Omental fat pad (tissue), 4 donors: ENCODE data around the gene ALOX5AP. TPM values are rescaled to one million over a fixed set of nuclear protein-coding genes. Genes with fewer than 3 reads are reported as not detected.
A peak's percentile ranks its signal among the peaks of the same experiment; 100 is the strongest.

Experiments
- ATAC-seq: fragments of 150-250 bp; one replicate; pipeline ENCODE4 v1.9.1; 2016; ENCODE audit warnings: mild to moderate bottlenecking, moderate library complexity; ENCODE audit not compliant: low FRiP score
- DNase-seq: peaks from one replicate; pipeline ENCODE4 v3.0.0-alpha.2; 2019; ENCODE audit warnings: low spot score
- total RNA-seq, 4 donors: library from RNA; depleted of rRNA; stranded (reverse); fragments of >200 nt; gene quantifications; one replicate each; pipeline ENCODE4 v1.1.0, GENCODE V29; 2016
- TF ChIP-seq, protein P1 (sequence below), 3 donors: fragments of 450-650 bp; IDR thresholded peaks; one replicate each; pipeline ENCODE4 v1.5.1; 2016 to 2017; ENCODE audit warnings: antibody characterized with exemption in 3 of 3, mild to moderate bottlenecking in 3 of 3, moderate library complexity in 2 of 3

The ALOX5AP gene
- total RNA-seq, 4 donors from 2014 or later, result 45.0 to 109 (median 58.8) TPM

DNA sequence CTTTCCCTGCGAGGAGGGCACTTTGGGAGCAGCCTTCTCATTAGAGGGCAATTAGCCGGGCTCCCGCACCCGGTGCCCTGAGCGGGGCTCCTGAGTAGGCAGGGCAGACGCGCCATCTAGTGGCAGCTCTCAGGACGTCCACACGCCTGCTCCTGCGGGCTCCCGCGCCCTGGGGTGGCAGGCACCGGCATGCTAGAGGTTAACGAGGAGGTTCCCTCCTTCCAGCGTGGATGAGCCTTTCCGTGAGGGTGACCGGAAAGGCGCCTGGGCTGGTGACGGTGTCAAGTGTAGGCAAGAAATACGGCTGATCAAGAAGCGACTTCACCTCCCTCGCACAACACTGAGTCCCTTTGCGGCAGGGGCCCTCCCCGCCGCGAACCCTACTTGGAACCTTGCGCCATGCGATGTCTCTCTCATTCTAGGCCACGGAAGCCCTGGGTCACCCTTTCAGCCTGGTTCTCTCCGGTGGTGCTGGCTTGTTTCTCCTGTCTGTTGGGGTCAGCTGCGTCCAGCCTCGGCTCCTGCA, 67.7 kb downstream of the ALOX5AP start:
- DNase-seq (peak; percentile 63), ATAC-seq (peak; percentile 91)
- TF ChIP-seq, protein P1, sequence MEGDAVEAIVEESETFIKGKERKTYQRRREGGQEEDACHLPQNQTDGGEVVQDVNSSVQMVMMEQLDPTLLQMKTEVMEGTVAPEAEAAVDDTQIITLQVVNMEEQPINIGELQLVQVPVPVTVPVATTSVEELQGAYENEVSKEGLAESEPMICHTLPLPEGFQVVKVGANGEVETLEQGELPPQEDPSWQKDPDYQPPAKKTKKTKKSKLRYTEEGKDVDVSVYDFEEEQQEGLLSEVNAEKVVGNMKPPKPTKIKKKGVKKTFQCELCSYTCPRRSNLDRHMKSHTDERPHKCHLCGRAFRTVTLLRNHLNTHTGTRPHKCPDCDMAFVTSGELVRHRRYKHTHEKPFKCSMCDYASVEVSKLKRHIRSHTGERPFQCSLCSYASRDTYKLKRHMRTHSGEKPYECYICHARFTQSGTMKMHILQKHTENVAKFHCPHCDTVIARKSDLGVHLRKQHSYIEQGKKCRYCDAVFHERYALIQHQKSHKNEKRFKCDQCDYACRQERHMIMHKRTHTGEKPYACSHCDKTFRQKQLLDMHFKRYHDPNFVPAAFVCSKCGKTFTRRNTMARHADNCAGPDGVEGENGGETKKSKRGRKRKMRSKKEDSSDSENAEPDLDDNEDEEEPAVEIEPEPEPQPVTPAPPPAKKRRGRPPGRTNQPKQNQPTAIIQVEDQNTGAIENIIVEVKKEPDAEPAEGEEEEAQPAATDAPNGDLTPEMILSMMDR (IDR thresholded peaks at IDR 0.05), result peak in 2 of 3 donors; percentile 45 to 81

DNA sequence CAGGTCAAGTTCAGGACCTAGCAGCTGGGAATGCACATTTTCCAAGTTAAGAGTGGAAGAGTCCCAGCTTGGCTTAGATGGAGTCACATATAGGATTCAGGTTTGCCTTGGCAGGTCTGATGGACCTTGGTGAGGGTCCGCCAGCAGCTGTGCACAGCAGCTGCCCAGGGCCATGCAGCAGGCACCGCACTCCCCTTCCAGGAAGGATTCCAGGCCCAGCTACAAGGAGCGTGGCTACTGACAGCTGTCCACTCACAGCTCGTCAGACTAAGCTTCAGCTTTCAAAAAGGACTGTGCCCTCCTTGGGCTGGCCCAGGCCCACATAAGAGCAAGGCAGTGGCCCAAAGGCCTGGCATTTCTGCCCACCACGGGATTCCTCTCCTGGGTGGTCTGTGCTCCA, 68.4 kb downstream of the ALOX5AP start:
- TF ChIP-seq, protein P1 (IDR thresholded peaks at IDR 0.05), result no peak
- no peak for ATAC-seq
- no peak for DNase-seq

DNA sequence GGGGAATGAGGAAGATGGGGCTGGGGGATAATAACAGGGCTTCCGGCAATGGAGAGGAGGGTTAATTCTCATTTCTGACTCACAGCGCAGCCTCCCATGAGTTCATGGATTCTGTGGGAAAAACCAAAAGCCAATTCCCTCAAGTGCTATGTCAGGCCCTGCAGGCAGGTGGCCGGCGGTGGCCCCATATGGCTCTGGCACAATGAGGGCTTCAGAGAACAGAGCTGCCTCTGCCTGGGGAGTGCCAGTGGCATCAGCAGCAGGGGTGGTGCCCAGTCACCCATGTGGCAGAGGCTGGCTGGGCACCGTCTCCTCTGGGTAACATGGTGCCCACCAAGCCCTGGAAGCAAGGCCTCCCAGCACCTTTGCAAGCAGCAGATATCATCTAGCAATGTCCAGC, 69.1 kb downstream of the ALOX5AP start:
- no peak for DNase-seq
- ATAC-seq, result no peak
- TF ChIP-seq, protein P1 (IDR thresholded peaks at IDR 0.05), result no peak

DNA sequence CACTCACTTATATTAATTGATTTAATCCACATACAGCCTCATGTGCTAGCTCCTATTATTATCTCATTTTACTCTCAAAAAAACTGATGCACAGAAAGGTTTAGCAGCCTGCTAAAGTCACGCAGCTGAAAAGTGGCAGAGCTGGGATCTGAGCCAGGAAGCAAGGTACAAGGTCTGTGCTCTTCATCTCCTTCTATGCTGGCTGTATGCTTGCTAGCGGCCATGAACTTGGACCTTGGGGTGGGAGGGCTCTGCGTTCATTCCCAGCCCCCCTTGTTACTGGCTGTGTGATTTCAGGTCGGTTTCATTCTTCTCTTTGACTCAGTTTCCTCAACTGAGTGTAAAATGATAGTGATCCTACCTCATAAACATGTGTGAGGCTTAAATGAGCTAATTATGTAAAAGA, 69.8 kb downstream of the ALOX5AP start:
- TF ChIP-seq, protein P1 (IDR thresholded peaks at IDR 0.05), result no peak
- DNase-seq (no peak), ATAC-seq (no peak)

DNA sequence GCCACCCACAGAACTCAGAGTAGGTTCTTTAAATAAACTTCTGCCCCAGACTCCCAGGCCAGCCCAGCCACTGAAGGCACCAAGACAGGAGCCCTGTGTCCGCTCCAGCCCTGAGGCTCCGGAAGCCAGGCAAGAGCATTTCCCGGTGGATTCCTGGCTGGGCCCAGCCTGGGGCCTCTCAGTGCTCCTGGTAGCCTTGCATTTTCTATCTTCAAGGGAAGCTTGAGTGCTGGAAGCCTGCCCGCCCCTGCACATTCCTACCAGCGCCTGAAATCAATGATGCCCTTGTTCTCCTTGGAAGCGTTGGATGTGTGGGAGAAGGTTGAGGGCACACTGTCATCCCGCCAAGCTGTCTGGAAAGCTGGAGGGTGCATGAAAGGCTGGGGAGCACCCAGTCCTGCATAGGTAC, 70.3 kb downstream of the ALOX5AP start:
- DNase-seq (no peak), ATAC-seq (no peak)
- TF ChIP-seq, protein P1 (IDR thresholded peaks at IDR 0.05), result no peak

DNA sequence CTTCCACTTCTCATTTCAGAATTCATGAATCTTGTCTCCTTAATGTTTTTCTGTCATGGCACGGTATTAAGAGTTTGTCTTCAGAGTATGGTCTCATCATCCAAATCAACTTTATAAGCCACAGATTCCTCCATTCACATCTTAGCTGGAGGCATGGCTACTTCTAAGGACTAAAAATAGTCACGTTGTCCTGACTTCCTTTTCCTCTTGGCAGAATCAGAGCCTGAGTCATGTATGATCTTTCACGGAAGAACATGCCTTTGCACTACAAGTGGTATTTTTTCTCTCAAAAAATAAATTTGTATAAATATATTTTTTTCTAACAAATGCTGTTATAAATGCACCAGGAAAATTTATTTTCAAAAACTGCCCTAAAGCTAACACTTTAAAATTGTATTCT, 71.4 kb downstream of the ALOX5AP start:
- ATAC-seq, result no peak
- TF ChIP-seq, protein P1 (IDR thresholded peaks at IDR 0.05), result no peak
- no peak for DNase-seq

DNA sequence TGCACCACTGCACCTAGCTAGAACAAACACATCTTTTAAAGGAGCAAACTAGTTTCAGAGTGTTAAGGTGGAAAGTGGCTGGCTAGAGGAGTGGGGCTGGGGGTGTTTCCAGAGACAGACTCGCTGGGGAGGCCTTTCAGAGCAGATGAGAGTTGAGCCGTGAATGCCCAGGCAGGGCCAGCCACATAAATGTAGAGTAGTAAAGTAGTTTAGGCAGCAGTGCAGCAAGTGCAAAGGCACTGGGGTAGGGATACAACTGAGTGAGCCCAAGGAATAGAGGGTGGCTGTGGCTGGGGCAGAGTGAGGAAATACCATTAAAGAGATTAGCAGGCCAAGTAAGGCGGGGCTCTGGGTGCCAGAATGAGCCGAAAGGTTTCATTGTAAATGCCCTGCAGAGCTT, 72.0 kb downstream of the ALOX5AP start:
- ATAC-seq (no peak), DNase-seq (no peak)
- TF ChIP-seq, protein P1 (IDR thresholded peaks at IDR 0.05), result no peak
